Activated CD4-positive, alpha-beta T cell treated with anti-CD3 and anti-CD28 coated beads, Interleukin-2, amount 50 U/mL, for 4 hours (primary cell): ENCODE data around the gene PRDM1.

Source experiments
- DNase-seq, 2 experiments: peaks; one replicate each; pipeline ENCODE4 v3.0.0-alpha.2; 2020

The PRDM1 gene

DNA sequence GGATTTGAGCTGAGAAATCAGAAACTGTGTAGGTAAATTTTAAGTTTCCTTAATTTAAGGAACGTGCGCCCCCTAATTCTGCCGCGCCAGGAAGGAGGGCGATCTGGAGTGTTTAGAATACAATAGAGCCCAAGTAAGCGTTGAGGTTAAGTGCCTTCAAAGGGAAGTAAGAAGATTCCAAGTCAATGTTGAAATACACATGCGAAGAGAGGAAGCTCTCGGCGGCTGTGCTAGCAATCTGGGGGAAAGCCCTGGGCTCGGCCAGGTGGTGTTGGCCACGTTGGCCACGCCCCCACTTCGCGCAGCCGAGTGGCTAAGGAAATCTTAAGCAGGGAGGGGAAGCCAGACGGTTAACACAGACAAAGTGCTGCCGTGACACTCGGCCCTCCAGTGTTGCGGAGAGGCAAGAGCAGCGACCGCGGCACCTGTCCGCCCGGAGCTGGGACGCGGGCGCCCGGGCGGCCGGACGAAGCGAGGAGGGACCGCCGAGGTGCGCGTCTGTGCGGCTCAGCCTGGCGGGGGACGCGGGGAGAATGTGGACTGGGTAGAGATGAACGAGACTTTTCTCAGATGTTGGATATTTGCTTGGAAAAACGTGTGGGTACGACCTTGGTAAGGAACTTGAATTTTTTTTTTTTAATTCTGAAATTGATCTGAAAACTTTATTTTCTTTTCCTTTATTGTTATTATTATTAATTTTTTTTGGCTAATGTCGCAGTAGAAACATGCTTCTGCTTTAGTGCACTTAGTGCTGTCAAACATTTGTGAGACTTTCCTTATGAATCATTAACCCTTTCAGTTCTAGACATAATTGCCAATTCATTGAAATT lies at the start of gene PRDM1:
Gene PRDM1, plus strand, starts transcription at position 353 of the 830 bp plus-strand sequence. Its CDS starts 218 bp downstream, at position 571.
- peak; percentile 68 to 72 for DNase-seq

DNA sequence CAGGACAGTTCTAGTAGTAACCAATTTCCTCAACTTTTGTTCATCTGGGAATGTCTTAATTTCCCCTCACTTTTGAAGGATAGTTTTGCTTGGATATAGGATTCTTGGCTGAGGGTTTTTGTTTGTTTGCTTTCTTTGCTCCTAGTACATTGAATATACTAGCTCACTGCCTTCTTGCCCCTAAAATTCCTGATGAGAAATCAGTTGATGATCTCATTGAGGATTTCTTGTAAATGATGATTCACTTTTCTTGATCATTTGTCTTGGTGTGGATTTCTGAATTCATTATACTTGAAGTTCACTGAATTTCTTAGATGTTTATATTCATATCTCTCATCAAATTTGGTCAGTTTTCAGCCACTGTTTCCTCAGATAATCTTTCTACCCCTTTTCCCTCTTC lies 49.1 kb upstream of the PRDM1 start:
- no peak for DNase-seq

DNA sequence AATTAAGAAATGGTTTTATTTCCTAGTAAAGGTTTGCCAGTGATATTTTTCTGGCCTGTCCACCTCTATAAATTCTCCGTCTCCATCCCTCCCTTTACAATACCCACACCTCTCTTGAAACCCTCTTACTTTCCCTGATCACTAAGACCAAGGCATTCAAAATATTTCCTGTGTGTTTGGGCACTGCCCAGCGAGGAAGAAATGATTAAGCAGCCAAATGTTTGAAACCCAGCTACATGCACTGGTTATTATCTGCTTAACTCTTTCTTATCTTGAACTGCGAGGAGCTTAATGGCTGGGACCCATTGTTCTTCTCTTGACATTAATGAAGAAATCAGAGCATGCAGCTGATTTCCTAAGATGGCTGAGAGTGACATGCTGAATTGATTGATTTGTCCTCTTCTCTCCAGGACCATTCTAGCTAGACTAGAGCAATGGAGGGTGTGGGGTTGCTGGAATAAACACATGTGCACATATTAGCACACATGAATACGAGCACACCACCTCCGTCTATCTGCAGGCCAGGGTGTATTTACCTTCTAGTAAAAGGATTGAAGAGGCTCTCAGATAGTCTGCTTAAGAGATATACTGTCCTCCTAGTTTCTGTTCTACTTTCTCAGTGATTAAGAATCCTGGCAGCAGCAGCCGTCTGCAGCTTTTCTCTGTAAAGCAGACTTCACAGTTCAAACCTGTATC lies 46.1 kb upstream of the PRDM1 start:
- no peak for DNase-seq

DNA sequence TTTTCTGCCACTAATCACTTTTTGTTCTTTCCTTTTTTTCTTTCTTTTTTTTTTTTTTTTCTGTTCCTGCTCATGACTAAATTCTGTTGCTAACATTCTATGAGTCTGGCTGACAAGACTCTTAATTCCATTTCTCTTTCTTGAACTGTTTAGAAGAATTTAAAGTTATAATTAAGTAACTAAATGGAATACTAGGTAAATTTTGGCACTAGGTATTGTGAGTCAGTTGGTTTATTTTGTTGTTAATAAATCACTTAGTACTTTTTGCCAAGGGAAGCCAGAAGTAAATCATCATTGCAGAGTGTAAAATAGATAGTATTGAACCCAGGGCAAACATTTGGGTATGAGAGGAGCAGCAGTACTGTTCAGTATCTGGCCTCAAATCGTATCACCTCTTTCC lies 42.0 kb upstream of the PRDM1 start:
- DNase-seq = no peak

DNA sequence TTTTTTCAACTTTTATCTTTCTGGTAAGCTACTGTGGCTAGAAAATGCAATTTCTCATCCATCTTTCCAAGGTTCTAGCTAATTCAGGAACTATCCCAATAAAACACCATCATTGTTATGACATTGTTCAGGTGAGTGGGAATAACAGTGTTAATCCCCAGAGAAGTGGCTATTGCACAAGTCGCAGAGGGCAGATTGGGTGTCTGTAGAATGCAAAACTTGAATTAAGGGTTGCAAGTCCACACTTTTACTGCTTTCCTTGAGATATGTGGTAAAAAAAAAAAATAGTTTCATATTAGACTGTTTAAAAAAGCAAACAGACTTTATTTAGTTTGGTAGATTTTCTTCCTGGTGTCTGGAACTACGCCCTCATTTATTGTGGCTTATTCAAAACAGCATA lies 41.1 kb upstream of the PRDM1 start:
- no peak for DNase-seq

DNA sequence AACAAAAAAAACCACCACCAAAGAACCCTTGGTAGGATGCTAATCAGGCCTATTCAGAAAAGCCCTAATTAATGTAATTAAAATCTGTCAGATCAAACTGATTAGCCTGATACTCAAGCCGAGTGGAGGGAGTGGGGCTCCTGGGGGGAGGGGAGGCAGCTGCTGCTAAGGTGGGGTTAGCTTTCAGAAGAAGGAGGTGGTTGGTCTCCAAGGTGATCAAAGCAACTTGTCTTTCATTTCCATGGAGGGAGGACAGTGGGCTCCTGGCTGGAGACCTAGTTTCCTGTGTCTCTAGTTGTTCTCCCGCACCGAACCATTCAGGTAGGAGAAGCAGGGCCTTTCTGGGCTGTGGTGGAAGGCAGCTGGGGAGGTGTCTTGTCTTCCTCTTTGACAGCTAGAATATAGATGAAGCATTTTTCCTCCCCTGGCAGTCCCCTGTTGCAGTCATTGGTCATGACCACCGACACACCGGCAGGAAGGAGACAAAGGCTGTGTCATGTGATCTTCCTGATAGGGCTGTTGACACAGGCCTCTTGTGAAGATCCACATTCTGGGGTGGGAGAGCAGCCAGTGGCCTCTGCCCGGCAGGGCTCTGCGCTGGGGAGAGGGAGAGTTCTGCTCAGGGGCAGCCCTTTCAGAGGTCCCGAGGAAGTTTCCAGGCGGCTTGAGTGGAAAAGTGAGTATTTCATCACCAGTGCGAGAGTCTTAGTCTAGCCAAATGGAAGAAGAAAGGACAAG lies 39.9 kb upstream of the PRDM1 start:
- no peak for DNase-seq

DNA sequence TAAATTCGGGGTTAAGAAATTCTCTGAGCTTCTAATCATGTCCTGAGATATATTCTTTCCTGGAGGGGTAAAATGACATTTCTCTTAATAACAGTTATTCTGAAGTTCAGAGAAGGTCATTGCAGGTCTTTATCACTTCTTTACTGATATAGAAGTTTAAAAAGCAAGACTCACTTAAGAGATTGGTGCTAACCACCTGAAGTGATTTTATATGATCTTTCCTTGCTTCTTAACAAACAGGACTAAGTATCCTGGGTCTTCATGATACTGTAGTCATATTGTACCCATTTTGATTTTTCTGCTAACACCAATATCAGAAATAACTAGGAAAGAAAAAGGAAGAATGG lies 39.3 kb upstream of the PRDM1 start:
- DNase-seq = no peak

DNA sequence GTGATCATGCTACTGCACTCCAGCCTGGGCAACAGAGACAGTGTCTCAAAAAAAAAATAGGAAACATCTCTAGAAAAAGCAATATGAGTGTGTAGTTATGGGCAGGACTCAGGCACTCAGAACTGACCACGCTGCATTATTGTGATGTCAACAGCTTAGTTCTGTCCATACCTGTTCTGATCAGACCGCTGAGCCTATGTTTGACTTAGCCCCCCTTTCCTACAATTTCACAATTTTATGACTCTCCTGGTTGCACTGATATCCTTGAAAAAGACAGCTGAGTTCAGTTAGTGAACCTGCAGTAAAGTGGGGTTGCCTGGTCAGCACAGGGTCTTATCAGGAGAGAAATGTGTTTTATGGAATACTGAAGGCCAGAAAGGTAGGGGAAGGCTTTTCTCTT lies 37.8 kb upstream of the PRDM1 start:
- DNase-seq = no peak

DNA sequence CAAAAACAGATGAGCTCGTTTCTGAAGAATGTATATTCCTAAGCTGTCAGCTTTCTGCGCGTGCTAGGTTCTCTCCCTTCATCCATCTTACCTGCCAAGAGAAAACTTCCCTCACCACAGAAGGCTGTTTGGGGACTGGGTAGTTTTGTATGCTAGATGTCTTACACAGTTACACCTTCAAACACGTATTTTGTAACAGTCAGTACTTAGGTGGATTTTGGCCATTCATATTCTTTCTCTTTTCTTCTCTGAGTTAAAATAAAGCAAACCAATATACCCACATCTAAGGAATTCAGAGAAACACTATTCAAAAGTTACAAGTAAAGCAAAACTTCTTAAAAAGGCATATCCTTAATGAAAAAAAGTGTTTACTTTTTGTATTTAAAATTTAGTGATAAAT lies 35.6 kb upstream of the PRDM1 start:
- no peak for DNase-seq

DNA sequence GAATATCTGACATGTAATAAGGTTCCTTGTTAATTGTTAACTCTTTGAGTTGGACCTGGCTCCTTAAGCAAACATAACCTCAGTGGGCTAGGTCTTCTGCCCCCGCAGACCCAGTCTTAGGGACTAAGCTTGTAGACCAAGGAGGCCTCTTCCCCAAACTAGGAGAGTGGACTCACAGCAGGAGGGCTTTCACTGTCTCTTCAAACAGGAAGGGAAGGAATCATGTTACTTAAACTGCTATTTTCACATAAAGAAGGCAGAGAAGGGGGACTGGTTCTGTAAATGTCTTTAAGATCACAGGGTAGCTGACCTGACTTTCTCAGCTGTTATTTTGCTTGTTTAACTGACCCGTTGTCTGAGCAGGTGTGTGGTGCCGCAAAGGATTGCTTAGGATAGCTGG lies 34.9 kb upstream of the PRDM1 start:
- no peak for DNase-seq

DNA sequence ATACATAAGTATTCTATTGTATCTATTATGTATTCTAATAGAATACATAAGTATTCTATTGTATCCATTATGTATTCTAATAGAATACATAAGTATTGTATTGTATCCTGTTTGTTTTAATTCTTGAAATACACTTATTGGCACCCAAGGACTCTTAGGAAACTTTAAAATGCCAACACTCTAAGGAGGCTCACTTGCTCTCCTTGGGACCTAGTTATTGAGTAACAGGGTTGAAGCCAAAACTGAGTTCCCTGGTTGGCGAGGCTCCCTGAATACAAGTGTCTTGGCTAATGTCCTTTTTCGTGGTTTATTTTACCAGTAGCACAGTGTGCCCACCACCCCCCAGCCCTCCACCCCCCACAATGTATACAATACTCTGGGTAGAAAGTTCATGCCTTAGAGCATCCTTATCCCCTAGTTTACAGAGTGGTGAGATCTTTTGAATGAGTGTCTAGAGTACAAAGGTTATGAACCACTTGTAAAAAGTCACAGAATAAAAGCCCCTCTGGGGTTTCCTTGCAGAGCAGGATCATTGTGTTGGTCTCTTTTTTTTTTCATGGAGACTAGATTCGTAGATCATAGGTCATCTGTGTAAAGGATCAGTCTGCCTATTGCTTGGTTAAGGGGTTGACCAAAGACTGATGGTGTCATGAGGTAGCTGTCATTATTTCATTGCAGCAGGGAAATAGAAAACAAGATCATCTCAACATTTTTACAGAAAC lies 32.5 kb upstream of the PRDM1 start:
- no peak for DNase-seq

DNA sequence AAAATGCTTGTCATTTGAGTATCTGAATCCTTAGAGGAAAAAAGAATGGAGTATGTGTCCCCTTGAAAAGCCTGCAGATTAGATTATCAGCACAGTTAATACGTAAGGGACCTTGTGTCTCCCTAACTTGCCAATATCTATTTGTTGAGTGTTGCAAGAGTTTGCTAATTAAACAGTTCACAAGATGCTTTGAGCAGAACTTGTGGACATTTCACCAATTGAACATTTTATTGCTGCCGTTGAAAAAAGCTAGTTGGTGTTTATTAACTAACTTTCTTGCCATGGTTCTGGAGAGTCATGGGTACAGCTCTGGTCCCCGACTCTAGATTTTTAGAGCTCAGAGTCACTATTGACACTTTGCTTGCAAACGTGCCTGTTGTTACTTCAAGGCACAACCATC lies 30.6 kb upstream of the PRDM1 start:
- no peak for DNase-seq

DNA sequence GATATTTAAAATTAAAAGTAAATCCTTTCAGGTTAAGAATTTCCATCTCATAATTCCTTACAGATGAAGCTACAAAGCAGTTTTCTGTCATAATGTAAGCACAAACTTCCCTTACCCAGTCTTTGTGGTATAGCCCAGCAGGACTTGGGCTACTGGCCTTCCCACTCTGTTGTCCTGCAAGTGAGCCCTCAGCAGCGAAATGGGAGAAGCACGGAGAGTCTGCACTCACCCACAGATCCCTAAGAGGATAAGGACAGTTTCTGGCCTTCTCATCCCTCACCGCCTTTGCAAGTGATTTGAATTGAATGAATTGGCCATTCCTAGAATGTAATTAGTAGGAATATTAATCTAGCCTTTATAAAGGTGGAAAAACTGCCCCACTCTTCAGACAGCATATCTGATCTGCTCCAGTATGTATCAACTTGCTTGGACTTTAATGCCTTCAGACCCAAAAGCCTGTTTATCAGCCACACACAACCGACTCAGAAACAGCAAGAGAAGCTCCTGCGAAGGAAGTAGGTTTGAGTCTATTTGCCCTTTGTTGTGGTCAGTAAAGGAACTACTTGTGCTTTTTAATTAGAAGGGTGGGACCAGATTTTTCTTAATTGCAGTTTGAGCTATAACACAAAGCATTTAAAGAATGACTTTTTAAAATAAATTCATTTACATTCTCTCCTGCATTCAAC lies 29.9 kb upstream of the PRDM1 start:
- DNase-seq = no peak

DNA sequence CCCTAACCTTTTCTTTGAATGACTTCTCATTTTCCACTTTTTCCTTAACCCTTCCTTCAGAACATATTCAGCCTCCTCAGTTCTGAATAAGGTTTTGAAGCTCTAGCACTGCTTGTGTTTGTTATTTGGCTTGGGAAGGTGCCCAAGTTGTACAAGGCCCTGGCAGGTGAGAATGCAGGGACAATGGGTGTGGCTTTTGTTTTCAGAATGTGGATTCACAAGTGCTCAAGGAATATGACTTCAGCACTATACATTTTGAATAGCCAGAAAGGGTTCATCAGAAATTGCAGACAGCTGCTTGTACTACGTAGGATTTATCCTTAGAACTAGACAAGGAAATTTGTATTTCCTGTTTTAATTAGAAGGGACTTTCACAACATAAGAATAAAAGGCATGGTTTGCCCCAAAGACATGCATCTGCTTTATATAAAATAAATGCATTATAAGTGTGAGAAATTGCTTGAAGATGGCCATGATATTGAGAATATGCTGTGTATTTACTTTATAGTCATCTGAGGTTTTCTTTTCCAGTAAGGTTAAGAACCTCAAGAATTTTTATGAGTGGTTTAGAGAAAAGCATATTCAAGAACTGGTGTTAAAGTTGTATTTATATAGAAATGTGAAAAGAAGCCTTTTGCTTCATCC lies 29.3 kb upstream of the PRDM1 start:
- no peak for DNase-seq

DNA sequence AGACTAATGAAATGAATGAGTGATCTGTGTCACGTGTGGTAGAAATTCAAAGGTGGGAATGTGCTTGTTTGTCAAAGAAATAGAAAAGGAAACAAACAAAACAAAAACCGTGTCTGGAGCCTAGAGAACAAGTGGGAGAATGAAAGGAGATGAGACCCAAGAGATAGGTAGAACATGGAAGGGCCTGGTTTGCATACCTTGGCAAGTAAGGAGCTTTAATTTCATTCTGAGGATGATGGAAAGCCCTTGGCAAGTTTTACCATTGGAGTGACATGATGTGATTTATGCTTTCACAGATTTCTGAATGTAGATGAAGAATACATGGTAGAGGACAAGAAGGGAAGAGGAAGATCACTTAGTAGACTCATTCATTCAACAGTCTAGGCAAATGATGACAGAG lies 26.8 kb upstream of the PRDM1 start:
- no peak for DNase-seq

DNA sequence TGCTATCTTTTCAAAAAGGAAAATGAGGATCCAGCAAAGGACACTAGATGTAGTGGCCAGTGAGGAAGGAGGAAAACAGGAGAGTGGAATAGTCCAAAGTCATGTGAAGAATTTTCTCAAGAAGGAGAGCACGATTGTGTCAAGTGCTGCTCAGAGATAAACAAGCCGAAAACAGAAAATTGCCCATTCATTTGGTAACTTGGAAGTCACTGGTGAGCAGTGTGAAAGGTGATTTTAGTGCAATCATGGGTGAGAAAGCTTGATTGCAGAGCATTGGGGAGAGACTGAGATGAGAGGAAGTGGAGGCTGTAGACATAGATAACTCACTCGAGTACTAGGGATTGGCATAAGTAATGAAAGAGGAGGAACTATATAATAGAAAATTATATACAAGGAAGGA lies 26.0 kb upstream of the PRDM1 start:
- DNase-seq = no peak

DNA sequence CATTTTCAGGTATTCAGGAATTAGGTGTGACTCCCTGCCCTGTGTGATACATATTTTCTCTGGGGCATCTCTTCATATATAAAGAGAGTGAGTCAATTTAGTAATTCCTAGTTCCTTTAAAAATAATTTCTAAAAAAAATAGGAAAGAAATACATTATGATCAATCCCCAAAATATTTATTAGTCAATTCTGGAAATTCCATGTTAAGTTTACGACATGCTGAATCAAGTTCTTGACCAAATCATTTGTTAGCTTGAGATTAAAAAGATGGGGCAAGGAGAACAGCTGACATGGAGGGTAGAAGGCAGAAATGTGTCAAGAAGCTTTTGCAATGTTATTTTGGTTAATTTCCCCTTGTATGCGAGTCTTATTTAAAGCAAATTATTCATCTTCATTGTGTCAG lies 22.7 kb upstream of the PRDM1 start:
- DNase-seq = no peak

DNA sequence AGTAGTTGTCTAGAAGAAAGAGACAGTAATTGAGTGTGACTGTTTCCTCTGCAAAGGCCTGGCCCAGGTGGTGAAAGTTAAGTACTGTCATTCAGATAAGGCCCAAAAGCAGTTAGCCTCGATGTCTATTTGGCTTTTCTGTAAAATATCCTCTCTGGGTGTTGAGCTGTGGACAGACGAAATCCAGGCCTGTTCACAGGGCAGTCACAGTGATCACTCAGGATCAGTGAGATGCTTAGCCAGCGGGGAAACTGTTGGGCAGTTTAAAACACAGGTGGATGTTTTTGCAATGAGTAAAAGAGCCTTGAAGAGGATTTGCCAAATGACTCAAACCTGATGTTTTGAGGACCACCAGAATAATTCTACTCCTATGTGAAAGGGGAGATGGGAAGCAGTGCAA lies 22.0 kb upstream of the PRDM1 start:
- DNase-seq = no peak

DNA sequence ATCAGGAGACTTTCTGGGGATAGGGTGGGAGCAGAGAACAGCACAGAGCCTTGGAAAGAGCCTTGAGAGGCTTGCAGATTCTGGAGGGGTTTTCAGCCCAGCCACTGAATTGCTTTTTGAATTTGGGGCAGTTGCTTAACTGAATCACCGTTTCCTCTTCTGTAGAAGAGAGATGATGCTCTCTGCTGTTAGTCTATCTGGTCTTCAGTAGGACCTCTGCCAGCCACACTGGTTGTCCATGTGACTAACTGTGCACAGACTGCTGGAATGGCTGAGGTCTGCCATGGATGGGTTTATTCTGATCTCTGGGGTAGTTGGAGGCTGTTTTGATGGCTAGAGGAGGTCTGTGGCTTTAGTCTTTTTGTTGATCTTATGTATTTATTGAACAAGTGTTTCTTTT lies 21.4 kb upstream of the PRDM1 start:
- DNase-seq = no peak

DNA sequence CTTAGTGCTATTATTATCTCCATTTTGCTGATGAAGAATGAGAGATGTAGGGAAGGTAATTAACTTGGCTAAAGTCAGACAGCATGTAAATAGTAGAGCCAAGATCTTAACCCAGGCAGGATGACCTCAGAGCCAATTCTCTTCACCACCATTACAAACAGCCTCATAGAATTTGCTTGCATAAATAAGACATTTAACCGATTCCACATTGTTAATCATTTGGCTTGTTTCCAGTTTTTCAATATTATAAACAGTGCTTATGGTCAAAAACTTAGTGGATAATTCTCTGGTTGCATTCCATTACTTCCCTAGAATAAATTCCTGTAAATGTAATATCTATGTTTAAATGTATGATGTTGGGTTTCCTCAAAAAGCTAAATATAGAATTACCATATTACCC lies 19.1 kb upstream of the PRDM1 start:
- no peak for DNase-seq

DNA sequence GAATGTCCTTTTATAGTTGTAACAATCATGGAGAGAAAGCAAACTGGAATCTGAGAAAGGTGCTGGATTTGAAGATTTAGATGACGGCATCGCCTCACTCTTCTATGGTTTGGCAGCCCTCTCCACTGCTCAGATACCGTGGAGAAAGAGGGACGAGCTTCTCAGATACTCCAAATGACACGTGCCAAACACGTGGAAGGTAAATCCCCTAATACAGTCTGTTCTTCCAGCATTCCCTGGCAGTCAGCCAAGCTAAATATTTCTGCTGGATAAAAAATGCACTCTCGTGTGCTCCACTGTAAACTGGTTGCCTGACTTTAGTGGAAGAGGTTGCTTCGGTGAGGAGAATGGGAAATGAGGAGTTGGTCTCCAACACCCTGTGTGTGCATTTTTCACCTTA lies 16.7 kb upstream of the PRDM1 start:
- DNase-seq = no peak

DNA sequence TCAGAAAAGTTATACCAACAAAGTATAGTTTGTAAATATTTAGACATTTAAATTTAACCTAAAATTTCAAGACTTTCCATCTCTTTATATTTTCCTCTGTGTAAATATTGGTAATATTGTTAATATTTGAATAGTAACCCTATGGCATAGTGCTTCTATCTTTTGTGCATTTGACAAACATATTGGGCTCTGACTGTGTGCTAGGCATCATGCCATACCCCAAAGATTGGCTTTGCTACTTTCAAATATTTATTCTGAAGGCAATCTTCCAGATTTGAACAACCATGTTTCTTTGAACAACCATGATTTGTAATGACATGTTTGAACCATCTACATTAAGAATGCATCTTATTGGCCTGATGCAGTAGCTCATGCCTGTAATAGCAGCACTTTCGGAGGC lies 15.5 kb upstream of the PRDM1 start:
- no peak for DNase-seq
